HEK293 (cell line): ENCODE results near the gene COMMD7.
A peak's percentile ranks its signal among the peaks of the same experiment; 100 is the strongest.

Experiments
- AEBP2 ChIP-seq: fragments of 450-650 bp; formaldehyde crosslinking; IDR thresholded peaks from 2 replicates; pipeline ENCODE4 v1.5.1; 2016; ENCODE audit warnings: missing biosample characterization, missing genetic modification characterization, borderline replicate concordance
- BCL6B ChIP-seq: fragments of 450-650 bp; formaldehyde crosslinking; IDR thresholded peaks from 2 replicates; pipeline ENCODE4 v1.5.1; 2017; ENCODE audit warnings: missing biosample characterization, missing genetic modification characterization
- GLIS2 ChIP-seq: fragments of 450-650 bp; formaldehyde crosslinking; IDR thresholded peaks from 2 replicates; pipeline ENCODE4 v1.5.1; 2016; ENCODE audit warnings: missing biosample characterization, missing genetic modification characterization
- HOXC10 ChIP-seq: sonication (generic); formaldehyde crosslinking; IDR thresholded peaks from 2 replicates; pipeline ENCODE4 v1.8.1; 2023; ENCODE audit warnings: mild to moderate bottlenecking, missing genetic modification reagents
- KLF17 ChIP-seq: fragments of 450-650 bp; formaldehyde crosslinking; IDR thresholded peaks from 2 replicates; pipeline ENCODE4 v1.5.1; 2016; ENCODE audit warnings: missing biosample characterization, missing genetic modification characterization
- KLF8 ChIP-seq: fragments of 450-650 bp; formaldehyde crosslinking; IDR thresholded peaks from 2 replicates; pipeline ENCODE4 v1.5.1; 2016; ENCODE audit warnings: missing biosample characterization, missing genetic modification characterization
- PATZ1 ChIP-seq: fragments of 450-650 bp; formaldehyde crosslinking; IDR thresholded peaks from 2 replicates; pipeline ENCODE4 v1.5.1; 2016; ENCODE audit warnings: missing biosample characterization, missing genetic modification characterization
- PRDM10 ChIP-seq: fragments of 450-650 bp; formaldehyde crosslinking; IDR thresholded peaks from 2 replicates; pipeline ENCODE4 v1.5.1; 2016; ENCODE audit warnings: missing biosample characterization, missing genetic modification characterization
- ZBTB48 ChIP-seq: fragments of 450-650 bp; formaldehyde crosslinking; IDR thresholded peaks from 2 replicates; pipeline ENCODE4 v1.5.1; 2016; ENCODE audit warnings: missing biosample characterization, missing genetic modification characterization
- ZFHX2 ChIP-seq: fragments of 450-650 bp; formaldehyde crosslinking; conservative IDR thresholded peaks from 2 replicates; pipeline ENCODE4 v1.5.1; 2016; ENCODE audit warnings: missing biosample characterization, missing genetic modification characterization
- ZFP37 ChIP-seq: fragments of 450-650 bp; formaldehyde crosslinking; IDR thresholded peaks from 2 replicates; pipeline ENCODE4 v1.5.1; 2016; ENCODE audit warnings: missing biosample characterization, missing genetic modification characterization
- ZIC2 ChIP-seq: fragments of 450-650 bp; formaldehyde crosslinking; IDR thresholded peaks from 2 replicates; pipeline ENCODE4 v1.5.1; 2016; ENCODE audit warnings: missing biosample characterization, missing genetic modification characterization
- ZNF140 ChIP-seq: fragments of 450-650 bp; formaldehyde crosslinking; IDR thresholded peaks from 2 replicates; pipeline ENCODE4 v1.5.1; 2016; ENCODE audit warnings: missing biosample characterization, missing genetic modification characterization
- ZNF302 ChIP-seq: fragments of 450-650 bp; formaldehyde crosslinking; IDR thresholded peaks from 2 replicates; pipeline ENCODE4 v1.5.1; 2016; ENCODE audit warnings: missing biosample characterization, missing genetic modification characterization, low read depth
- ZNF350 ChIP-seq: fragments of 450-650 bp; formaldehyde crosslinking; IDR thresholded peaks from 2 replicates; pipeline ENCODE4 v1.5.0; 2017; ENCODE audit warnings: missing biosample characterization, mild to moderate bottlenecking, missing genetic modification characterization
- ZNF394 ChIP-seq: fragments of 450-650 bp; formaldehyde crosslinking; IDR thresholded peaks from 2 replicates; pipeline ENCODE4 v1.5.1; 2016; ENCODE audit warnings: missing biosample characterization, missing genetic modification characterization, mild to moderate bottlenecking, moderate library complexity, borderline replicate concordance
- ZNF398 ChIP-seq: fragments of 450-650 bp; formaldehyde crosslinking; IDR thresholded peaks from 2 replicates; pipeline ENCODE4 v1.5.1; 2017; ENCODE audit warnings: missing biosample characterization, missing genetic modification characterization
- ZNF416 ChIP-seq: fragments of 450-650 bp; formaldehyde crosslinking; IDR thresholded peaks from 2 replicates; pipeline ENCODE4 v1.5.1; 2016; ENCODE audit warnings: missing biosample characterization, missing genetic modification characterization
- ZNF521 ChIP-seq: fragments of 450-650 bp; formaldehyde crosslinking; IDR thresholded peaks from 2 replicates; pipeline ENCODE4 v1.5.1; 2017; ENCODE audit warnings: missing biosample characterization, mild to moderate bottlenecking, missing genetic modification characterization
- ZNF544 ChIP-seq: fragments of 450-650 bp; formaldehyde crosslinking; IDR thresholded peaks from 2 replicates; pipeline ENCODE4 v1.5.0; 2017; ENCODE audit warnings: missing biosample characterization, missing genetic modification characterization
- ZNF585B ChIP-seq: fragments of 450-650 bp; formaldehyde crosslinking; IDR thresholded peaks from 2 replicates; pipeline ENCODE4 v1.5.1; 2016; ENCODE audit warnings: missing biosample characterization, missing genetic modification characterization
- ZNF704 ChIP-seq: fragments of 450-650 bp; formaldehyde crosslinking; IDR thresholded peaks from 2 replicates; pipeline ENCODE4 v1.5.1; 2016; ENCODE audit warnings: missing biosample characterization, missing genetic modification characterization
- ZNF777 ChIP-seq: fragments of 450-650 bp; formaldehyde crosslinking; IDR thresholded peaks from 2 replicates; pipeline ENCODE4 v1.5.1; 2017; ENCODE audit warnings: missing biosample characterization, missing genetic modification characterization, borderline replicate concordance
- ZSCAN4 ChIP-seq: fragments of 450-650 bp; formaldehyde crosslinking; IDR thresholded peaks from 2 replicates; pipeline ENCODE4 v1.5.1; 2017; ENCODE audit warnings: missing biosample characterization, missing genetic modification characterization

COMMD7 gene

GRCh38 chr20:32742322-32743236 is 688 bp downstream of the COMMD7 start (continued):
- TF ChIP-seq ZNF350 (tag by site-specific recombination): no peak
- TF ChIP-seq ZBTB48 (tag by site-specific recombination): peak; percentile 43; the same call in 1 of the 2 replicates
- TF ChIP-seq PRDM10 (tag by site-specific recombination): peak; percentile 86
- no peak; the same call in 1 of the 2 replicates for TF ChIP-seq PATZ1 (tag by site-specific recombination)
- TF ChIP-seq ZSCAN4 (tag by site-specific recombination): no peak
- no peak for TF ChIP-seq HOXC10 (CRISPR knock-in tag)
- no peak for TF ChIP-seq ZFP37 (tag by site-specific recombination)
- TF ChIP-seq BCL6B (tag by site-specific recombination): no peak
- no peak for TF ChIP-seq ZNF585B
- TF ChIP-seq ZNF777 (tag by site-specific recombination): no peak
- TF ChIP-seq ZIC2 (tag by site-specific recombination): peak; percentile 54; the same call in 1 of the 2 replicates
- no peak for TF ChIP-seq ZNF140 (tag by site-specific recombination)
- TF ChIP-seq ZNF394 (tag by site-specific recombination): no peak
- 0 out of 2 replicates have a peak, but pooled peaks have one; percentile 18 for TF ChIP-seq KLF17
- no peak for TF ChIP-seq ZNF544 (tag by site-specific recombination)
- TF ChIP-seq ZNF521: no peak
- no peak for TF ChIP-seq ZNF704
- TF ChIP-seq GLIS2 (tag by site-specific recombination): peak; percentile 71
- no peak for TF ChIP-seq AEBP2 (tag by site-specific recombination)
- peak; percentile 25; the same call in 1 of the 2 replicates for TF ChIP-seq ZNF398 (tag by site-specific recombination)
- no peak for TF ChIP-seq ZNF416 (tag by site-specific recombination)
- no peak for TF ChIP-seq KLF8
- TF ChIP-seq ZFHX2: no peak
- no peak for TF ChIP-seq ZNF302 (tag by site-specific recombination)
